Pancreas (tissue), 10 donors: ENCODE results near the gene TRPC6. TPM values are rescaled to one million over a fixed set of nuclear protein-coding genes. Genes with fewer than 3 reads are reported as not detected.

Experiments
- ATAC-seq, 4 donors: fragments of 200-7000 bp; cut with Tn5 transposase; one replicate each; pipeline versions ENCODE4 v1.8.0 to v1.9.1; 2020; ENCODE audit warnings: mild to moderate bottlenecking in 4 of 4, moderate library complexity in 4 of 4
- DNase-seq, 6 donors: peaks; one replicate each; pipeline ENCODE4 v3.0.0-alpha.2; 2020
- FAIRE-seq: peaks from 2 replicates; lab custom pipeline; 2012; peaks lifted over from hg19 to GRCh38; lab: Jason Lieb, UNC
- H3K27ac ChIP-seq, 4 donors: fragments of 200-600 bp; sonication (generic); 1 replicate in 3 of 4; 2 replicates in 1 of 4; pipeline versions ENCODE4 v1.5.0 to v1.8.0; 2020
- H3K27me3 ChIP-seq, 4 donors: fragments of 200-600 bp; one replicate each; pipeline ENCODE4 v1.8.0; 2021
- H3K36me3 ChIP-seq, 3 donors: fragments of 200-600 bp; sonication (generic) in 1 of 3; one replicate each; pipeline versions ENCODE4 v1.5.0 to v1.8.0; 2020 to 2021
- H3K4me1 ChIP-seq, 3 donors: fragments of 200-600 bp; one replicate each; pipeline ENCODE4 v1.8.0; 2021
- H3K4me3 ChIP-seq, 4 donors: fragments of 200-600 bp; sonication (generic) in 2 of 4; one replicate each; pipeline versions ENCODE4 v1.5.0 to v1.8.0; 2020 to 2021
- H3K9me3 ChIP-seq, 4 donors: fragments of 200-600 bp; one replicate each; pipeline ENCODE4 v1.8.0; 2021
- CTCF ChIP-seq, 4 donors: fragments of 200-600 bp; sonication (generic) in 3 of 4; IDR thresholded peaks; one replicate each; pipeline versions ENCODE4 v1.5.0 to v1.8.0; 2021; ENCODE audit warnings: antibody characterized with exemption in 4 of 4
- WGBS, 2 donors: extraction: QIAGEN DNeasy Blood & Tissue Kit; methylation state at CpG; one replicate each; pipeline ENCODE4 v1.1.7; 2013; 5-methylcytosine and 5-hydroxymethylcytosine counted together
- intact Hi-C, 3 donors: fragments of 100-400 bp; cut with DNase I; formaldehyde crosslinking; loops; one replicate each; pipeline versions ENCODE4 v1.11.1 to v1.14.2; 2022
- polyA plus RNA-seq, 2 donors: library from polyadenylated mRNA; stranded (reverse); fragments of 200-250 nt; gene quantifications; one replicate each; pipeline ENCODE4 v1.2.3, GENCODE V29; 2013
- total RNA-seq, 6 donors: library from RNA; stranded (reverse); fragmentation: NEBNext Ultra II Directional in 4 of 6; extraction: Animal tissue kit (Norgen Biotek cat#: 25700) in 4 of 6; gene quantifications; one replicate each; pipeline versions ENCODE4 v1.2.1 to v1.2.4, GENCODE V29; 2021 to 2023
- donor health status: healthy with polysubstance abuse.
- donor health status: DM: no; HTN: no; CAD: no; lungs with moderate emphysema.
- donor health status: DM: no; HTN: no; CAD: no.
- donor health status: control.
- donor health status: control.
- donor health status: Bipolar disorder and iron deficiency.
- donor health status: DM: yes; HTN: yes; CAD: no.
- donor health status: DM: no; HTN: no; CAD: no.
- donor health status: DM: no; HTN: no; CAD: no.
- donor health status: DM: yes; HTN: yes; CAD: no.

The TRPC6 gene
- total and polyA plus RNA-seq, 8 donors = 0.09 to 1.5 (median 0.42) TPM

- H3K36me3 ChIP-seq = no peaks in the 10 kb centered on the region
- 40 to 55% methylated on average over 1 of the region's 1 CpG for WGBS, 2 donors
- FAIRE-seq = no peak
Measured at GRCh38 chr11:101612481-101612880, 28.7 kb upstream of the TRPC6 start.

GRCh38 chr11:101600924-101601323 lies 17.1 kb upstream of the TRPC6 start:
- Histone ChIP-seq H3K9me3 (no peaks in the 10 kb centered on the region), H3K4me1 (no peaks in the 10 kb centered on the region), H3K4me3 (no peak overlapping the region), H3K36me3 (no peaks in the 10 kb centered on the region), H3K27ac (no peak overlapping the region), H3K27me3 (no peaks in the 10 kb centered on the region)
- intact Hi-C loops = no loop called here
- WGBS, 2 donors = 47 to 67% methylated on average over 3 of the region's 3 CpGs
- DNase-seq (no peak), ATAC-seq (no peak), FAIRE-seq (no peak)
- TF ChIP-seq CTCF (IDR thresholded peaks at IDR 0.05) = no peak

More at GRCh38 chr11:101612481-101612880, 28.7 kb upstream of the TRPC6 start:
- Histone ChIP-seq H3K4me1 (no peaks in the 10 kb centered on the region), H3K27ac (no peak overlapping the region), H3K27me3 (no peaks in the 10 kb centered on the region), H3K4me3 (no peak overlapping the region), H3K9me3 (no peaks in the 10 kb centered on the region)
- DNase-seq = no peak
- intact Hi-C loops = no loop called here
- TF ChIP-seq CTCF (IDR thresholded peaks at IDR 0.05) = no peak
- ATAC-seq = no peak

GRCh38 chr11:101586965-101587364 lies 3.2 kb upstream of the TRPC6 start:
- no peaks in the 10 kb centered on the region for H3K36me3 ChIP-seq
- 73 to 78% methylated on average over 5 of the region's 5 CpGs for WGBS, 2 donors
- H3K9me3 ChIP-seq = no peaks in the 10 kb centered on the region
- H3K27me3 ChIP-seq = peaks cover 0 to 6% (median 0%) of the 10 kb centered on the region in 4 donors
- no peak for FAIRE-seq
- no peak for DNase-seq
- no peak overlapping the region for H3K4me3 ChIP-seq
- H3K4me1 ChIP-seq = no peaks in the 10 kb centered on the region
- ATAC-seq = no peak
- no peak overlapping the region for H3K27ac ChIP-seq
- intact Hi-C loops = no loop called here
- TF ChIP-seq CTCF (IDR thresholded peaks at IDR 0.05) = no peak

- intact Hi-C loops = no loop called here
- FAIRE-seq (no peak), DNase-seq (no peak), ATAC-seq (no peak)
- Histone ChIP-seq H3K4me1 (no peaks in the 10 kb centered on the region), H3K9me3 (no peaks in the 10 kb centered on the region), H3K27ac (no peak overlapping the region), H3K27me3 (peaks cover 0 to 6% (median 0%) of the 10 kb centered on the region in 4 donors), H3K36me3 (no peaks in the 10 kb centered on the region), H3K4me3 (no peak overlapping the region)
- 30 to 32% methylated on average over 2 of the region's 2 CpGs for WGBS, 2 donors
- TF ChIP-seq CTCF (IDR thresholded peaks at IDR 0.05) = no peak
Measured at GRCh38 chr11:101584655-101585054, 848 bp upstream of the TRPC6 start.

- ATAC-seq = no peak
- H3K27me3 ChIP-seq = peaks cover 0 to 6% (median 0%) of the 10 kb centered on the region in 4 donors
- H3K4me3 ChIP-seq = peak overlapping the region in 1 of 4 donors; percentile 39
- no peak for TF ChIP-seq CTCF (IDR thresholded peaks at IDR 0.05)
- intact Hi-C loops = no loop called here
- H3K36me3 ChIP-seq = no peaks in the 10 kb centered on the region
- no peaks in the 10 kb centered on the region for H3K9me3 ChIP-seq
- no peaks in the 10 kb centered on the region for H3K4me1 ChIP-seq
- FAIRE-seq = no peak
- DNase-seq = no peak
- H3K27ac ChIP-seq = no peak overlapping the region
- WGBS, 2 donors = 34 to 35% methylated on average over 8 of the region's 8 CpGs
Measured at GRCh38 chr11:101584129-101584515, 315 bp upstream of the TRPC6 start.
